ENCODE results near the gene SLC8A1.

SLC8A1 gene

DNA sequence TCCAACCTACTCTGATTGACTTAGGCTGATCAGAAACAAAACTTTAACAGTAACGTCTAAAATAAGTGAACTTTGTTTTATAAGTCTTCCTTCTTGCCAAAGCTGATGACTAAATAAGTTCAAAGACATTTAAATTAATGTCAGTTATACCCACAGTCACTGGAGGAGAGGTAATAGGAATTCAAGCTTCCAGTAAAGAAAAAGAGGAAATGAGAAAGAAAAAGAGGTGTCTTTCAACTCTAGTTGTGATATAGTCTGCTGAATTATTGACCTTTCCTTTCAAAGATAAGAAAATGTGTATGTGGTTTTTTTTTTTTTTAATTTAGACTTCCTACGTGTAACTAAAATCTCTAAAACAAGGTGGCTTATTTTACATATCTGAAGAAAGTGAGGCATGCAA is 191.5 kb downstream of the SLC8A1 start:
- DNase-seq: no peak

DNA sequence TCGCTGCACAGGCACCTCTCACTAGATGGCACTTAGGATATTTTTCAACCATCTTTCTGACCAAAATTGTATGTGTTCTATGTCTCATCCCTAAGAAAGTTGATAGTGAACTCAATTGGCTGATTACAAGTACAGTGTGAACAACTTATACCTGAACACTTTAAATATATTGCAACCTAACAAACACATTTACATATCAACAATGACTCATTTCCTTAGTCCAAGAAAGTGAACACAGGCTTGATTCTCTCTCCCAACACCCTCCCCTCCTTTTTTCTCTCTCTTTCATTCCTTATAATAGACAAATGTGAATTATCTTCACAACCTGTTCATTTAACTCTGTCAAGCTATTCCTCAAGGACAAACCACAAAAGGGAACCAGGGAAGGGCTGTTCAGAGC is 192.0 kb downstream of the SLC8A1 start:
- no peak for DNase-seq

- DNase-seq: no peak
Observed at GRCh38 chr2:40258135-40258457, 193.8 kb downstream of the SLC8A1 start.

DNA sequence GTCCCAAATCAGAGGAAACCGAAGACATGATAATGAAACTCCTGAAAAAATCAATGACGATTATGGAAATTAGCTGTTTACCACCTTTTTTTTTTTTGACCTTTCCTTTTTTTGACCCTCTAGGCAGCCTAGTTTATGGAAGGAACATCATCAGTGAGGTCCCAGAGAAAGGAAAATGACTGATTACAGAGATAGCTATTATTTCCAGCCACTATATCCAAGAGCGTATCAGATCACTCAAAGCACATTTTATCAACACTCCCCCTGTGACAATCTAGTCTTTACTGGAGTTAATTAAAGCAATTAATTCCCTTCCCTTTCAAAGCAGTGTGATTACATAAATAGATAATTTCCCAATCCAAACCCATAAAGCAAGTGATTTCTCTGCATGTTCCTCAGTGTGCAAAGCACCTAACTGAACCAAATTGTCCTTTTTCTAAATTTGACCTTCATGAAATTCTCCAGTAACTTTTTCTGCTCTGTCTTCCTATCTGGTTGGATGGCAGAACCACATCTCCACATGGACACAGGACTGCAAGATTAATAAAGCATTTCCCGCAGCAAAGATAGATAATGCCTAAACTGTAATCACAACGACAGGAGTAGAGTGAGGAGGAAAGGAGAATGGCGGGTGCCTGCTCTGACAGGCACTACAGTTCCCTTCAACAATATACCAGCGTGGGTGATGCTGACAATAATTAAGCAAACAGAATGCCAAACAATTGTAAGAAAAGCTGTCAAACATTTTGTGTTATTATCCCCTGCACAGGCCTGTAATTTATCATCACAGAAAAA is 194.4 kb downstream of the SLC8A1 start:
- no peak for DNase-seq

GRCh38 chr2:40256649-40257048 is 195.2 kb downstream of the SLC8A1 start:
- DNase-seq: no peak

GRCh38 chr2:40256008-40256407 is 195.9 kb downstream of the SLC8A1 start:
- no peak for DNase-seq

DNA sequence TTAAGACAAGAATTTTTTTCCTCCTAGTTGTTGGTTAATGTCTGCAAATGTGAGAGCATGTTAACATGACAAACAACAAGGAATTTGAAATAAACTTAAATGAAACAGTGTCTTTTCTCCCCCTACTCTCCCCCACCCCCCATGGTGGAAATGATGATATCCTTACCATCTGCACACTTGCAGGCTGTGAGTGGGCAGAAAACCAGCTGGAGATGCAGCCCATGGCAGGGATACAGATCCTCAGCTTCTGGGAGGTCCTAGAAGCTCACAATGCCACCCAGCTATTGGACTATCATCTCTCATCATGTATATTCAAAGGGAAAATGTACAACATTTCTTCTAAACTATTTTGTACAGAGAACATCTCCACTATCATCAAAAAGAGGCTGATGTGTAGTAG is 196.8 kb downstream of the SLC8A1 start:
- DNase-seq: no peak

DNA sequence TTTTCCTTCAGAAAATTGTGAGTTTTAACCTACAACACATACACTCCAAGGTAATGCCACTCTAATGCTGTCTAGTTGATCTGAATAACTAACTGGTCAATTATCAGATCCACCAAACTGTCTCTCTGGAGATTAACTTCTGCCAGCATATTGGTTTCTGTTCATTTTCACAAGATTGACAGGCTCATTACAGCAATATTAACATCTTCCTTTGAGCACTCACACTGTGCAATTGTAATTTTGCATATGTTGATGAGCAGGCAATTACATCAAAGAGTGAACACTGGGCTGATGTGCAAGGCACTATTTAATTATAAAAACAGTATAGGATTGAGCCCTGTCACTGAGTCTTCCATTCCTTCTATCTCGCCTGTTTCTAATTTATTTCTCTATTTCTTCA is 197.3 kb downstream of the SLC8A1 start:
- DNase-seq: no peak

GRCh38 chr2:40251137-40251536 is 200.8 kb downstream of the SLC8A1 start:
- DNase-seq: no peak

- no peak for DNase-seq
Observed at GRCh38 chr2:40249577-40249976, 202.3 kb downstream of the SLC8A1 start.

GRCh38 chr2:40248294-40248693 is 203.6 kb downstream of the SLC8A1 start:
- no peak for DNase-seq

- no peak for DNase-seq
Observed at GRCh38 chr2:40244675-40245074, 207.2 kb downstream of the SLC8A1 start.

- DNase-seq: no peak
Observed at GRCh38 chr2:40244251-40244650, 207.6 kb downstream of the SLC8A1 start.

GRCh38 chr2:40243581-40244187 is 208.2 kb downstream of the SLC8A1 start:
- no peak for DNase-seq

GRCh38 chr2:40242315-40242714 is 209.6 kb downstream of the SLC8A1 start:
- no peak for DNase-seq

- DNase-seq: no peak
Observed at GRCh38 chr2:40240070-40240469, 211.8 kb downstream of the SLC8A1 start.

DNA sequence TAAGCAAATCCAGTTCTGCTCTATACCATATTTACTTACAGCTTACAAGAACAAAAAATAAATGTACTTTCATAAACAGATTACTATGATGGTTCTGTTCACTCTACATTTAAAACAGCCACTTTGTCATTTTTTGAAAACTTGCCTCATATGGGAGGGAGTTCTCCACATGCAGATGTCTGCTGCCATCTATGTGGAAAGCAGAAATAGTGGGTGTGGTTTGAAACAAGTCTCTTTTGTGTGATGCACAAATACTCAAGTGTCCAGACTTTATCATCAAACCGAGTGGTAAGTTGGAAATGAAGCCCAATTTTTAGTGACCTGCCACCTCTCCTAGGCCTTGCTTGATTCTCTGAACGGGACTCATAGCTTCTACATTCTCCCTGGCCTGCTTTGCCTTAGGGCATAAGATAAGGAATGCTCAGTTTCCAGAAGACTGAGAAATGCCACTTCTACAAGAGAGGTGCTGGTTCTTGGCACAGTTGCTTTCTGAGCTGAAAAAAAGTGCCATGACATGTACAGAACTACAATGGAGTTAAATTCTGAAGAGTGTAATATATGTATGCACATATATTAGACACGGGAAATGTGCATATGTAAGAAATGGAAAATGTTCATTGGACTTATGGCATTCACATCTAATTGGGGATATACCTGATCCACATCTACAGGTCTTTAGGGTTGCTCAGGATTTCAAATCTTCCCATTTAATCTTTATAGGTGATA is 221.0 kb downstream of the SLC8A1 start:
- no peak for DNase-seq

- no peak for DNase-seq
Observed at GRCh38 chr2:40230186-40230585, 221.7 kb downstream of the SLC8A1 start.

- DNase-seq: no peak
Observed at GRCh38 chr2:40228310-40228709, 223.6 kb downstream of the SLC8A1 start.

GRCh38 chr2:40227210-40227609 is 224.7 kb downstream of the SLC8A1 start:
- no peak for DNase-seq

DNA sequence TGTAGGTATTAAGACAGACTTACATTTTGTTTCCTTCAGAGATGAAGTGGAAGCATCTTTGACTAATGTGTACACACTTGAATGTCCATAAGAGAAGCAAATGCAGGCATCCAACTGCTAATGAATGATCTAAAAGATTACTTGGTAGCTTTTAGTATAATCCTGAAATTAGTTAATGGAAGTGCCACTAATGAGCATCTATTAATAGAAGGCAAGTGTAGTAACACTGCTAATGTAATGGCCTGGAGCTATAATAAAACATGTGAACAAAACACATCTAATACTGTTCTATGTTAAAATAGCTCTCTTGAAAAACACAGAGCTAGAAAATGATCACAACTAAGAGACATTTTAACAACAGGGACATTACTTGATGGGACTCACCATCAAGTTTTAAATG is 225.3 kb downstream of the SLC8A1 start:
- no peak for DNase-seq

DNA sequence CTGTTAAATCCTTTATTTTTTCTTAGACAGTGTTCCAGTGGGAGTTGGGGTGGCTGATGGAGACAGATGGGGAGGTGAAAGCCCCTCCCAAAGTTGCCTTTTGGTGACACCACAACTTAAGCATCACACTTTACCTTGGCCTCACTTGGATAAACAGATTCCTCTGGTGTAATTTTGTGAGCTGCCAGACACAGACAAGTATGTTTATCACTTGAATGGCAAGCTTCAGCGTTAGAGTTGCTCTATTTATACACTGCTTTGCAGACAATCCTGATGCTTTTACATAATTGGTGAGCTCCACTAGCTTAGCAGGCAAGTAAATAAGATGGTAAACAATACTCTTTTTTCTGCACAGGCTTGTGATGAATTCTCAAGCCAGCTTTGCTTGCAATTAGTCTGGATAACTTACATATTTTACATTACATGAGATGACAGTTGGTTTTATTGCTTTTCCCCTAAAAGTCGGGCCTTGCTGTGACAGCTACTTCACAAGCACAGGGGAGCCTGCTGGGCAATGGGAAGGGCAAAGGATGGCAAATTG is 226.2 kb downstream of the SLC8A1 start:
- DNase-seq: no peak

- DNase-seq: no peak
Observed at GRCh38 chr2:40224318-40224717, 227.6 kb downstream of the SLC8A1 start.

Data from GDM1 (cell line).